Pancreas (tissue), 10 donors: ENCODE measurements around the gene TCF19. TPM values are rescaled to one million over a fixed set of nuclear protein-coding genes. Genes with fewer than 3 reads are reported as not detected.
A peak's percentile ranks its signal among the peaks of the same experiment; 100 is the strongest.

ENCODE experiments used
- ATAC-seq, 4 donors: fragments of 200-7000 bp; cut with Tn5 transposase; one replicate each; pipeline versions ENCODE4 v1.8.0 to v1.9.1; 2020; ENCODE audit warnings: mild to moderate bottlenecking in 4 of 4, moderate library complexity in 4 of 4
- DNase-seq, 6 donors: peaks; one replicate each; pipeline ENCODE4 v3.0.0-alpha.2; 2020
- FAIRE-seq: peaks from 2 replicates; lab custom pipeline; 2012; peaks lifted over from hg19 to GRCh38; lab: Jason Lieb, UNC
- H3K27ac ChIP-seq, 4 donors: fragments of 200-600 bp; sonication (generic); 1 replicate in 3 of 4; 2 replicates in 1 of 4; pipeline versions ENCODE4 v1.5.0 to v1.8.0; 2020
- H3K27me3 ChIP-seq, 4 donors: fragments of 200-600 bp; one replicate each; pipeline ENCODE4 v1.8.0; 2021
- H3K36me3 ChIP-seq, 3 donors: fragments of 200-600 bp; sonication (generic) in 1 of 3; one replicate each; pipeline versions ENCODE4 v1.5.0 to v1.8.0; 2020 to 2021
- H3K4me1 ChIP-seq, 3 donors: fragments of 200-600 bp; one replicate each; pipeline ENCODE4 v1.8.0; 2021
- H3K4me3 ChIP-seq, 4 donors: fragments of 200-600 bp; sonication (generic) in 2 of 4; one replicate each; pipeline versions ENCODE4 v1.5.0 to v1.8.0; 2020 to 2021
- H3K9me3 ChIP-seq, 4 donors: fragments of 200-600 bp; one replicate each; pipeline ENCODE4 v1.8.0; 2021
- WGBS, 2 donors: extraction: QIAGEN DNeasy Blood & Tissue Kit; methylation state at CpG; one replicate each; pipeline ENCODE4 v1.1.7; 2013; 5-methylcytosine and 5-hydroxymethylcytosine counted together
- intact Hi-C, 3 donors: fragments of 100-400 bp; cut with DNase I; formaldehyde crosslinking; loops; one replicate each; pipeline versions ENCODE4 v1.11.1 to v1.14.2; 2022
- polyA plus RNA-seq, 2 donors: library from polyadenylated mRNA; stranded (reverse); fragments of 200-250 nt; gene quantifications; one replicate each; pipeline ENCODE4 v1.2.3, GENCODE V29; 2013
- total RNA-seq, 6 donors: library from RNA; stranded (reverse); fragmentation: NEBNext Ultra II Directional in 4 of 6; extraction: Animal tissue kit (Norgen Biotek cat#: 25700) in 4 of 6; gene quantifications; one replicate each; pipeline versions ENCODE4 v1.2.1 to v1.2.4, GENCODE V29; 2021 to 2023
- TF ChIP-seq, protein P1 (sequence below), 4 donors: fragments of 200-600 bp; sonication (generic) in 3 of 4; IDR thresholded peaks; one replicate each; pipeline versions ENCODE4 v1.5.0 to v1.8.0; 2021; ENCODE audit warnings: antibody characterized with exemption in 4 of 4
- donor health status: healthy with polysubstance abuse.
- donor health status: DM: no; HTN: no; CAD: no; lungs with moderate emphysema.
- donor health status: DM: no; HTN: no; CAD: no.
- donor health status: control.
- donor health status: control.
- donor health status: Bipolar disorder and iron deficiency.
- donor health status: DM: yes; HTN: yes; CAD: no.
- donor health status: DM: no; HTN: no; CAD: no.
- donor health status: DM: no; HTN: no; CAD: no.
- donor health status: DM: yes; HTN: yes; CAD: no.

TCF19 gene
- total and polyA plus RNA-seq, 8 donors: 0.83 to 3.4 (median 2.0) TPM

DNA sequence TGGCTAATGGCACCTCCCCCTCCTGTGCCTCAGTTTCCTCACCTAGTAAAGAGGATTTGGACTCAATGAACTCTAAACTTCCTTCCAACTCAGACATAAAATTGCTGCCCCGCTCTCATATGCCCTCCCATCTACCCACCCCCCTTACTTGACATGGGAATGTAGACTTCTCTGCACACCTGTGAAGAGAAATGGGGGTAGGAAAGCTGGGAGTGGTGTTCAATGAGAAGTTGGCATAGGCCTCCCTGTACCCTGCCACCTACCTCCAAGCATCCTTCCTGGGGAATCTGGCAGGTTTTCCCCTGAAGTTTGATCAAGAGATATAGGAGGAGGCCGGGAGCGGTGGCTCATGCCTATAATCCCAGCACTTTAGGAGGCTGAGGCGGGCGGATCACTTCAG is 16.0 kb downstream of the TCF19 start:
- Histone ChIP-seq H3K4me1 (peaks cover 0 to 23% (median 19%) of the 10 kb centered on the region in 3 donors), H3K36me3 (peaks cover 0 to 6% (median 0%) of the 10 kb centered on the region in 3 donors), H3K27me3 (no peaks in the 10 kb centered on the region), H3K9me3 (no peaks in the 10 kb centered on the region), H3K4me3 (no peak overlapping the region), H3K27ac (no peak overlapping the region)
- DNase-seq (peak in 1 of 6 donors; percentile 19), ATAC-seq (peak in 2 of 4 donors; percentile 70 to 71), FAIRE-seq (no peak)
- TF ChIP-seq, protein P1, sequence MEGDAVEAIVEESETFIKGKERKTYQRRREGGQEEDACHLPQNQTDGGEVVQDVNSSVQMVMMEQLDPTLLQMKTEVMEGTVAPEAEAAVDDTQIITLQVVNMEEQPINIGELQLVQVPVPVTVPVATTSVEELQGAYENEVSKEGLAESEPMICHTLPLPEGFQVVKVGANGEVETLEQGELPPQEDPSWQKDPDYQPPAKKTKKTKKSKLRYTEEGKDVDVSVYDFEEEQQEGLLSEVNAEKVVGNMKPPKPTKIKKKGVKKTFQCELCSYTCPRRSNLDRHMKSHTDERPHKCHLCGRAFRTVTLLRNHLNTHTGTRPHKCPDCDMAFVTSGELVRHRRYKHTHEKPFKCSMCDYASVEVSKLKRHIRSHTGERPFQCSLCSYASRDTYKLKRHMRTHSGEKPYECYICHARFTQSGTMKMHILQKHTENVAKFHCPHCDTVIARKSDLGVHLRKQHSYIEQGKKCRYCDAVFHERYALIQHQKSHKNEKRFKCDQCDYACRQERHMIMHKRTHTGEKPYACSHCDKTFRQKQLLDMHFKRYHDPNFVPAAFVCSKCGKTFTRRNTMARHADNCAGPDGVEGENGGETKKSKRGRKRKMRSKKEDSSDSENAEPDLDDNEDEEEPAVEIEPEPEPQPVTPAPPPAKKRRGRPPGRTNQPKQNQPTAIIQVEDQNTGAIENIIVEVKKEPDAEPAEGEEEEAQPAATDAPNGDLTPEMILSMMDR (IDR thresholded peaks at IDR 0.05): no peak
- 59 to 73% methylated on average over 5 of the region's 5 CpGs for WGBS, 2 donors
- intact Hi-C loops: no loop called here

DNA sequence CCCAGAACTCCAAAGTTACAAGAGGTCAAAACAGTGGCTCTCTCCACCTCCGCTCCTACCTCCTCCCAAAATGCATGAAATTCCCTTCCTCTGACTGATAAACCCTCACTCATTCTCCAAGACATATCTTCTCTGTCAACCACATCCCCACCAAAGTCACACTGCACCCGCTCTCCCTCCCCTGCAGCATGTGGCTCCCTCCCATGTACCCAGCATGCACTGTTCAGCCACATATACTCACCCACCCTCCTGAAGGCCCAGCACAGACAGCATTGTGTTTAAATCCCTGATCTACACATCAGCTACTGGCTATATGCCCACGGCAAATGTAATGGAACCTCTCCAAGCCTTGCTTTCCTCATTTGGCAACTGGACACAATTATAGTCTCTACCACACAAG is 17.6 kb downstream of the TCF19 start:
- DNase-seq (peak in 1 of 6 donors; percentile 21), ATAC-seq (peak in 1 of 4 donors; percentile 11), FAIRE-seq (no peak)
- Histone ChIP-seq H3K4me3 (no peak overlapping the region), H3K4me1 (peaks cover 0 to 23% (median 19%) of the 10 kb centered on the region in 3 donors), H3K27ac (no peak overlapping the region), H3K27me3 (no peaks in the 10 kb centered on the region), H3K36me3 (peaks cover 0 to 6% (median 0%) of the 10 kb centered on the region in 3 donors), H3K9me3 (no peaks in the 10 kb centered on the region)
- TF ChIP-seq, protein P1 (IDR thresholded peaks at IDR 0.05): no peak
- intact Hi-C loops: no loop called here
- WGBS, 2 donors: 55 to 65% methylated on average over 3 of the region's 3 CpGs

DNA sequence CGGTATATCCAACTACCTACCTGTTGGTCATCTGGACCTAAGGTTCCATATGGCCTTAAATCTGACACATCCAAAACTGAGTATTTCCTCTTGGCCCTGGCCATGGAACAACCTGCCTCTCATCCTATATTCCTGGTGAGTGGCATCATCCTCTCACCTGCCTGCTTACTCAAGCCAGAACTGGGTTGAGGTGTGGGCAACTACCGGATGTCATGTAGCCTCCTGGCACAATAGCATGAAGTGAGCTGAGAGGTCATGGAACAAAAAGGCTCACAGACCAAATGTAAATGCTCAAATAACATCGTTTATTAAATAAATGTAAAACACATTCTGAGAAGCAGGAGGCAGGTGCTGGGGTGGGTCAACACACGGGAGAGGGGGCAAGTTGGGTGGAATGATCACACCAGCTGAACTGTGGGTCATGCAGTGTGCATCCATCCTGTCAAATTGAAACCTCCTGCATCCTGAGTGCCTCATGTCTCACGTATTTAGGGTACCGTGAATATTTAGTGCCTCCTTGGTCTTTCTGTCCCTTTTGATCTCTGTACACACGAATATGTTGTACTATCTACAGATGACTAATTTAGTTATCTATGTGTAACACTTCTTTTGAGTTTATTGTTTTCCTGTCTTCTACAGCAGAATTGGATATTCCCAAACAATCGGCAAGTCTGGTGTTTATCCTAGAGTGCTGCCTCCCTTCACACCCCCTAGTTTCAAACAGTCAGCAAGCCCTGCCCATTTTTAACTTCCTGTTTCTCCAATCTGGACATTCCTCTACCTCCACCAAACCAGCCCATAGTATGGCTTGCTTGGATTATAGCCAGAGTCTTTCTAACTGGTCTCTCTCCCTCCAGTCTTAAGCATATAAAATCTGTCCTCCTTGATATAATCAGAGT is 20.0 kb downstream of the TCF19 start:
- TF ChIP-seq, protein P1 (IDR thresholded peaks at IDR 0.05): no peak
- ATAC-seq: peak in 2 of 4 donors; percentile 24 to 33

DNA sequence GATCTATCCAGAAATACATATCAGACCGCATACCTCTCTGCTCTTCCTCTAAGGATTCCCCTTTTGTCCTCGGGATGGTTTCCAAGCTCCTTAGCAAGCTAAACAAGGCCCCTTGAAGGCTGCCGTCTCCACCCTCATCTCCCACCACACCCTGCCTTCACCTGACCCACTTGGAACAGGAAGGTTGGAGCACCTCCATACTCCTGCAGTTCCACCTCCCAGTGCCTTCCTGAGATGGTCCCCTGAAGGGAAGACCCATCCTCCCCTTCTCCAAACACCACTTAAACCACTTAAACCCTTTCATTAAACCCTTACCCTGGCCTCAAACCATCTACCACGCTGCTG is 20.6 kb downstream of the TCF19 start:
- FAIRE-seq: no peak
- no peak for ATAC-seq
- Histone ChIP-seq H3K4me1 (peaks cover 0 to 35% (median 19%) of the 10 kb centered on the region in 3 donors), H3K27ac (no peak overlapping the region), H3K4me3 (no peak overlapping the region), H3K27me3 (no peaks in the 10 kb centered on the region), H3K36me3 (peaks cover 0 to 6% (median 0%) of the 10 kb centered on the region in 3 donors), H3K9me3 (no peaks in the 10 kb centered on the region)
- TF ChIP-seq, protein P1 (IDR thresholded peaks at IDR 0.05): no peak
- intact Hi-C loops: no loop called here
- DNase-seq: peak in 1 of 6 donors; percentile 2
- 73 to 84% methylated on average over 4 of the region's 4 CpGs for WGBS, 2 donors

More for the DNA sequence above, 20.0 kb downstream of the TCF19 start:
- H3K27ac ChIP-seq: no peak overlapping the region
- intact Hi-C loops: no loop called here
- H3K9me3 ChIP-seq: no peaks in the 10 kb centered on the region
- peaks cover 0 to 30% (median 19%) of the 10 kb centered on the region in 3 donors for H3K4me1 ChIP-seq
- no peaks in the 10 kb centered on the region for H3K27me3 ChIP-seq
- H3K36me3 ChIP-seq: peaks cover 0 to 6% (median 0%) of the 10 kb centered on the region in 3 donors
- DNase-seq (peak in 1 of 6 donors; percentile 2), FAIRE-seq (no peak)
- H3K4me3 ChIP-seq: no peak overlapping the region
- 56 to 71% methylated on average over 8 of the region's 8 CpGs for WGBS, 2 donors
